ENCODE data around the gene CIAO2A.

DNA sequence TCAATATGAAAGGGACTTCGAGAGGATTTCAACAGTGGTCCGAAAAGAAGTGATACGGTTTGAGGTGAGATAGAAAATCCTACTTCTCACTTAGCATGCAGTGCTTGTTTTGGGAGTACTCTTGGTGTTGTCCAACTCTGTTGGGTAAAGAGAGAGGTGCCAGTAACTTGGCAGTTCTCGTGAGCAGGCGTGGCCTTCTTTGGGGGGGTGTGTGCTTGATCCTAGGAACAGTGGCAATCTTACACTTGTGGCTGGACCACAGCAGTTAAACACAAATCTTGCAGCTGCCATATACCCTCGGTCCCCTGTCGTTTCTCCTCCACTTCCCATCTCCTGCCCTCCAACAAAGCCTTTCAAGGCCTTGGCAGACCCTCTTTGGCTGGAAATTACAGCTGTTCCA lies 42.7 kb upstream of the CIAO2A start:
- TF ChIP-seq EZH2 (IDR thresholded peaks at IDR 0.05; ENCODE audit: borderline replicate concordance) (no peak), EZH2phosphoT487 (IDR thresholded peaks at IDR 0.05; ENCODE audit: low read depth, severe bottlenecking, unreplicated experiment) (no peak)
- TF ChIP-seq, protein P1, sequence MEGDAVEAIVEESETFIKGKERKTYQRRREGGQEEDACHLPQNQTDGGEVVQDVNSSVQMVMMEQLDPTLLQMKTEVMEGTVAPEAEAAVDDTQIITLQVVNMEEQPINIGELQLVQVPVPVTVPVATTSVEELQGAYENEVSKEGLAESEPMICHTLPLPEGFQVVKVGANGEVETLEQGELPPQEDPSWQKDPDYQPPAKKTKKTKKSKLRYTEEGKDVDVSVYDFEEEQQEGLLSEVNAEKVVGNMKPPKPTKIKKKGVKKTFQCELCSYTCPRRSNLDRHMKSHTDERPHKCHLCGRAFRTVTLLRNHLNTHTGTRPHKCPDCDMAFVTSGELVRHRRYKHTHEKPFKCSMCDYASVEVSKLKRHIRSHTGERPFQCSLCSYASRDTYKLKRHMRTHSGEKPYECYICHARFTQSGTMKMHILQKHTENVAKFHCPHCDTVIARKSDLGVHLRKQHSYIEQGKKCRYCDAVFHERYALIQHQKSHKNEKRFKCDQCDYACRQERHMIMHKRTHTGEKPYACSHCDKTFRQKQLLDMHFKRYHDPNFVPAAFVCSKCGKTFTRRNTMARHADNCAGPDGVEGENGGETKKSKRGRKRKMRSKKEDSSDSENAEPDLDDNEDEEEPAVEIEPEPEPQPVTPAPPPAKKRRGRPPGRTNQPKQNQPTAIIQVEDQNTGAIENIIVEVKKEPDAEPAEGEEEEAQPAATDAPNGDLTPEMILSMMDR (IDR thresholded peaks at IDR 0.05; ENCODE audit: poor library complexity), result no peak
